Mammary epithelial cell (primary cell): Measurements from ENCODE around the gene TAF10.

Experiments
- EZH2 ChIP-seq: IDR thresholded peaks from 2 replicates; pipeline ENCODE4 v1.6.1; 2012; ENCODE audit warnings: low read length, inconsistent platforms, borderline replicate concordance
- TF ChIP-seq, protein P1 (sequence below), 2 donors: IDR thresholded peaks in 1 of 2; conservative IDR thresholded peaks in 1 of 2; 2 replicates each; pipeline ENCODE4 v1.5.1; 2011 to 2012; ENCODE audit warnings: inconsistent platforms in 2 of 2, low read length in 2 of 2, mild to moderate bottlenecking in 2 of 2, control low read depth in 1 of 2, low read depth in 1 of 2; ENCODE audit not compliant: insufficient read depth in 1 of 2; ENCODE audit errors: extremely low read depth in 1 of 2

DNA sequence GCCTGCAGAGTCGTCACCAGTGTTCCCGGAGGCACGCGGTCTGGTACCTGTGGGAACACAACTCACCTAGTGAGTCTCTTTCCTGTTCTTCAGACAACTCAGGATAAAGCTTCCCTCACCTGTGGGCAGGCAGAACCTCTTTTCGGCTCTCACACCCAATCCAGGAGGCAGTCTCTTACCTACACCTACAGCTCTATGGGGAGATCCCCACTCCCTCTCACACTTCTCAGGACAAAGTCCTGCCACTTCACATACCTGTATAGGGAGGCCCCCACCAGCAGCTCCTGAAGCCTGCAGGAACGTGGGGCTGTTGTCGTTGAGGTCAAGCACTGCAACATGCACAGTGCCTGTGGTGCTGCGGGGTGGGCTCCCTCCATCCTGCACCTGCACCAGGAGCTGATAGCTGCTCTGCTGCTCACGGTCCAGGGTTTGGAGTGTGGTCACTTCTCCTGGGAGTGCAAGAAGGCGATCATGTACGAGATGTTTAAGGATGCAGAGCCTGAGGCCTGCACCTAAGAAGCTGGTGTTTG is 19.4 kb upstream of the TAF10 start:
- TF ChIP-seq, protein P1, sequence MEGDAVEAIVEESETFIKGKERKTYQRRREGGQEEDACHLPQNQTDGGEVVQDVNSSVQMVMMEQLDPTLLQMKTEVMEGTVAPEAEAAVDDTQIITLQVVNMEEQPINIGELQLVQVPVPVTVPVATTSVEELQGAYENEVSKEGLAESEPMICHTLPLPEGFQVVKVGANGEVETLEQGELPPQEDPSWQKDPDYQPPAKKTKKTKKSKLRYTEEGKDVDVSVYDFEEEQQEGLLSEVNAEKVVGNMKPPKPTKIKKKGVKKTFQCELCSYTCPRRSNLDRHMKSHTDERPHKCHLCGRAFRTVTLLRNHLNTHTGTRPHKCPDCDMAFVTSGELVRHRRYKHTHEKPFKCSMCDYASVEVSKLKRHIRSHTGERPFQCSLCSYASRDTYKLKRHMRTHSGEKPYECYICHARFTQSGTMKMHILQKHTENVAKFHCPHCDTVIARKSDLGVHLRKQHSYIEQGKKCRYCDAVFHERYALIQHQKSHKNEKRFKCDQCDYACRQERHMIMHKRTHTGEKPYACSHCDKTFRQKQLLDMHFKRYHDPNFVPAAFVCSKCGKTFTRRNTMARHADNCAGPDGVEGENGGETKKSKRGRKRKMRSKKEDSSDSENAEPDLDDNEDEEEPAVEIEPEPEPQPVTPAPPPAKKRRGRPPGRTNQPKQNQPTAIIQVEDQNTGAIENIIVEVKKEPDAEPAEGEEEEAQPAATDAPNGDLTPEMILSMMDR (conservative IDR thresholded peaks at IDR 0.05 in 1 of 2, IDR thresholded peaks at IDR 0.05 in 1 of 2; ENCODE audit: extremely low read depth in 1 of 2, insufficient read depth in 1 of 2, low read depth in 1 of 2, low read length in 2 of 2) = no peak
- no peak for TF ChIP-seq EZH2
